WTC11 (cell line): ENCODE measurements around the gene OLFML3. TPM values are rescaled to one million over a fixed set of nuclear protein-coding genes. Genes with fewer than 3 reads are reported as not detected.

ENCODE experiments used
- ATAC-seq: fragments of 200-7000 bp; cut with Tn5 transposase; 2 replicates; pipeline ENCODE4 v1.10.0; 2021; ENCODE audit warnings: mild to moderate bottlenecking, moderate library complexity
- CTCF ChIA-PET: fragments of 300-600 bp; sonication (Branson Sonifier 250); formaldehyde crosslinking; loops from one replicate; lab custom pipeline; 2021; ENCODE audit warnings: antibody characterized with exemption; lab: Charles Lee
- POLR2A ChIA-PET: fragments of 350-600 bp; sonication (Branson Sonifier 250); formaldehyde crosslinking; loops from one replicate; lab custom pipeline; 2021; ENCODE audit warnings: antibody characterized with exemption; lab: Charles Lee
- DNase-seq: peaks from one replicate; pipeline ENCODE4 v3.0.0; 2021; ENCODE audit warnings: low spot score
- H3K27ac Mint-ChIP-seq: 2 replicates; pipeline ENCODE4 v1.8.0; 2021; ENCODE audit warnings: mixed read lengths
- H3K27me3 Mint-ChIP-seq: 2 replicates; pipeline ENCODE4 v1.8.0; 2021; ENCODE audit warnings: low read depth, mild to moderate bottlenecking, moderate library complexity, mixed read lengths
- H3K36me3 Mint-ChIP-seq: 2 replicates; pipeline ENCODE4 v1.8.0; 2021; ENCODE audit warnings: mixed read lengths
- H3K4me1 Mint-ChIP-seq: 2 replicates; pipeline ENCODE4 v1.8.0; 2022; ENCODE audit warnings: mixed read lengths
- H3K4me3 Mint-ChIP-seq: 2 replicates; pipeline ENCODE4 v1.8.0; 2021; ENCODE audit warnings: mild to moderate bottlenecking, moderate library complexity, mixed read lengths
- H3K9me3 Mint-ChIP-seq: 2 replicates; pipeline ENCODE4 v1.8.0; 2021; ENCODE audit warnings: mixed read lengths
- AR ChIP-seq: fragments of 250-450 bp; sonication (Bioruptor Pico); IDR thresholded peaks from 2 replicates; pipeline ENCODE4 v1.9.0; 2021; ENCODE audit warnings: mild to moderate bottlenecking
- CREM ChIP-seq: sonication (generic); formaldehyde crosslinking; IDR thresholded peaks from 2 replicates; pipeline ENCODE4 v1.8.1; 2022; ENCODE audit warnings: mild to moderate bottlenecking, missing genetic modification reagents, moderate library complexity
- E2F5 ChIP-seq: sonication (generic); formaldehyde crosslinking; IDR thresholded peaks from 2 replicates; pipeline ENCODE4 v1.8.1; 2022; ENCODE audit warnings: mild to moderate bottlenecking, moderate library complexity, missing genetic modification reagents
- ESRRA ChIP-seq: sonication (generic); formaldehyde crosslinking; IDR thresholded peaks from 2 replicates; pipeline ENCODE4 v1.8.1; 2022; ENCODE audit warnings: mild to moderate bottlenecking, missing genetic modification reagents, borderline replicate concordance
- FOXK1 ChIP-seq: sonication (generic); formaldehyde crosslinking; IDR thresholded peaks from 2 replicates; pipeline ENCODE4 v1.8.0; 2022; ENCODE audit warnings: mild to moderate bottlenecking, moderate library complexity, missing genetic modification reagents
- FOXP4 ChIP-seq: sonication (generic); formaldehyde crosslinking; IDR thresholded peaks from 2 replicates; pipeline ENCODE4 v1.8.0; 2022; ENCODE audit warnings: mild to moderate bottlenecking, missing genetic modification reagents
- GABPB1 ChIP-seq: sonication (generic); formaldehyde crosslinking; IDR thresholded peaks from 2 replicates; pipeline ENCODE4 v1.8.1; 2023; ENCODE audit warnings: mild to moderate bottlenecking, missing genetic modification reagents
- NFYB ChIP-seq: sonication (generic); formaldehyde crosslinking; conservative IDR thresholded peaks from 2 replicates; pipeline ENCODE4 v1.8.0; 2022; ENCODE audit warnings: low read depth, missing genetic modification reagents
- OVOL2 ChIP-seq: fragments of 250-450 bp; sonication (Bioruptor Pico); IDR thresholded peaks from 2 replicates; pipeline ENCODE4 v1.9.0; 2021; ENCODE audit warnings: mild to moderate bottlenecking, borderline replicate concordance
- STAT6 ChIP-seq: sonication (generic); formaldehyde crosslinking; conservative IDR thresholded peaks from 2 replicates; pipeline ENCODE4 v1.8.1; 2023; ENCODE audit warnings: mild to moderate bottlenecking, low read depth, missing genetic modification reagents, moderate library complexity
- TEAD1 ChIP-seq: sonication (generic); formaldehyde crosslinking; IDR thresholded peaks from 2 replicates; pipeline ENCODE4 v1.8.0; 2022; ENCODE audit warnings: mild to moderate bottlenecking, missing genetic modification reagents
- TP53 ChIP-seq: sonication (generic); formaldehyde crosslinking; IDR thresholded peaks from 2 replicates; pipeline ENCODE4 v1.8.1; 2023; ENCODE audit warnings: mild to moderate bottlenecking, missing genetic modification reagents
- ZBTB21 ChIP-seq: sonication (generic); formaldehyde crosslinking; IDR thresholded peaks from 2 replicates; pipeline ENCODE4 v1.8.1; 2023; ENCODE audit warnings: mild to moderate bottlenecking, missing genetic modification reagents, borderline replicate concordance
- ZNF263 ChIP-seq: sonication (generic); formaldehyde crosslinking; IDR thresholded peaks from 2 replicates; pipeline ENCODE4 v1.8.1; 2022; ENCODE audit warnings: low read depth, mild to moderate bottlenecking, moderate library complexity, missing genetic modification reagents
- ZNF281 ChIP-seq: sonication (generic); formaldehyde crosslinking; IDR thresholded peaks from 2 replicates; pipeline ENCODE4 v1.8.0; 2023; ENCODE audit warnings: mild to moderate bottlenecking, missing genetic modification reagents
- ZNF423 ChIP-seq: fragments of 250-450 bp; sonication (Bioruptor Pico); IDR thresholded peaks from 2 replicates; pipeline ENCODE4 v2.1.2; 2022; ENCODE audit warnings: mild to moderate bottlenecking, moderate library complexity
- ZNF512 ChIP-seq: sonication (generic); formaldehyde crosslinking; IDR thresholded peaks from 2 replicates; pipeline ENCODE4 v1.8.1; 2022; ENCODE audit warnings: missing genetic modification reagents, borderline replicate concordance
- ZSCAN18 ChIP-seq: fragments of 250-450 bp; sonication (Bioruptor Pico); IDR thresholded peaks from 2 replicates; pipeline ENCODE4 v2.1.2; 2022; ENCODE audit warnings: mild to moderate bottlenecking, moderate library complexity
- total RNA-seq: library from RNA; stranded (reverse); gene quantifications from 3 replicates; pipeline ENCODE4 v1.2.3, GENCODE V29; 2021

Gene OLFML3
- total RNA-seq, 1 experiment from 2014 or later, result 65.8 TPM

- TF ChIP-seq AR (CRISPR knock-in tag) (no peak), ZNF263 (CRISPR knock-in tag) (no peak), ZNF281 (CRISPR knock-in tag) (no peak), ESRRA (no peak), CREM (CRISPR knock-in tag) (no peak)
- TF ChIP-seq, all 79 proteins: peak for 0
Observed at GRCh38 chr1:113949007-113949406, 30.3 kb upstream of the OLFML3 start (continued).

- TF ChIP-seq OVOL2 (no peak), FOXP4 (CRISPR knock-in tag) (no peak), STAT6 (no peak), TP53 (CRISPR knock-in tag) (no peak), ZNF423 (CRISPR knock-in tag) (no peak), E2F5 (CRISPR knock-in tag) (no peak), ZNF512 (no peak), GABPB1 (CRISPR knock-in tag) (no peak), TEAD1 (CRISPR knock-in tag) (no peak), FOXK1 (no peak), ZBTB21 (CRISPR knock-in tag) (no peak), NFYB (no peak), ZNF281 (CRISPR knock-in tag) (no peak), ZSCAN18 (no peak)
- TF ChIP-seq, all 79 proteins: peak for 0
- ATAC-seq (no peak), DNase-seq (no peak)
- Mint-ChIP-seq H3K4me1 (peaks cover 27% of the 10 kb centered on the region), H3K27me3 (no peaks in the 10 kb centered on the region), H3K36me3 (peaks cover 16% of the 10 kb centered on the region), H3K4me3 (no peak overlapping the region), H3K9me3 (no peaks in the 10 kb centered on the region), H3K27ac (no peak overlapping the region)
- ChIA-PET POLR2A (interaction anchor here (0.6 kb wide), 1 partner anchor 341 kb away, joined by 3 read pairs; no protein-coding TSS in a partner anchor), CTCF (interaction anchor here (1.5 kb wide), 1 partner anchor 332 kb away, joined by 3 read pairs; no protein-coding TSS in a partner anchor)
Observed at GRCh38 chr1:113950908-113951307, 28.4 kb upstream of the OLFML3 start.
